Breast epithelium (tissue), 3 donors: Measurements from ENCODE around the gene C19orf38.

ENCODE experiments used
- CTCF ChIP-seq, 3 donors: fragments of 450-650 bp; IDR thresholded peaks; one replicate each; pipeline ENCODE4 v1.5.1; 2016 to 2017; ENCODE audit warnings: antibody characterized with exemption in 3 of 3, mild to moderate bottlenecking in 3 of 3, moderate library complexity in 3 of 3
- POLR2A ChIP-seq: fragments of 450-650 bp; IDR thresholded peaks from one replicate; pipeline ENCODE4 v1.6.1; 2016; ENCODE audit warnings: antibody characterized with exemption, mild to moderate bottlenecking, moderate library complexity
- POLR2AphosphoS5 ChIP-seq, 3 donors: sonication (generic); formaldehyde crosslinking; IDR thresholded peaks; one replicate each; pipeline ENCODE4 v1.6.1; 2017; ENCODE audit warnings: antibody characterized with exemption in 3 of 3

GRCh38 chr19:10881403-10882107 lies 33.3 kb downstream of the C19orf38 start:
- TF ChIP-seq POLR2A (no peak), CTCF (IDR thresholded peaks at IDR 0.05) (no peak), POLR2AphosphoS5 (IDR thresholded peaks at IDR 0.05) (no peak)
